ENCODE results near the gene POU6F2.

POU6F2 gene

DNA sequence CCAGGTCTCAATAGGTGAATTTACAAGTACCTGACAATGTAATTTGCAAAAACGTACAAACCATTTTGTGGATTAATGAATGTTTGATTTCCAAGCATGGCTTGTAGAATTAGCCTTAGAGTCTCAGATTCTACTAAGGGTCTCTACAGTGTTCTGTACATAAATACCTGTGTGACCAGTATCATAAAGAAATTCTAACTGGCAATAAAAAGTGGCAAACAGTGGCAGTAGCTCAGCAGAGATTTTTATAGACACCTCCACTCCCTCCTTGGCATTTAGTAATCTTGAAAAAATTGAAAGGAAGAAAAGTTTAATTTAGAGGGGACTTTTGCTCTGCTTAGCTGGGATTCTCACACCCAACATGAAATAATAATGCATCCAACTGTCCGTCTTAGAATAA is 220.8 kb downstream of the POU6F2 start:
- Histone ChIP-seq H3K27ac (no peak overlapping the region), H3K36me3 (no peaks in the 10 kb centered on the region), H3K27me3 (no peaks in the 10 kb centered on the region), H3K9me3 (no peaks in the 10 kb centered on the region), H3K4me1 (no peaks in the 10 kb centered on the region), H3K4me3 (no peak overlapping the region)
- DNase-seq, result no peak
- TF ChIP-seq, protein P1, sequence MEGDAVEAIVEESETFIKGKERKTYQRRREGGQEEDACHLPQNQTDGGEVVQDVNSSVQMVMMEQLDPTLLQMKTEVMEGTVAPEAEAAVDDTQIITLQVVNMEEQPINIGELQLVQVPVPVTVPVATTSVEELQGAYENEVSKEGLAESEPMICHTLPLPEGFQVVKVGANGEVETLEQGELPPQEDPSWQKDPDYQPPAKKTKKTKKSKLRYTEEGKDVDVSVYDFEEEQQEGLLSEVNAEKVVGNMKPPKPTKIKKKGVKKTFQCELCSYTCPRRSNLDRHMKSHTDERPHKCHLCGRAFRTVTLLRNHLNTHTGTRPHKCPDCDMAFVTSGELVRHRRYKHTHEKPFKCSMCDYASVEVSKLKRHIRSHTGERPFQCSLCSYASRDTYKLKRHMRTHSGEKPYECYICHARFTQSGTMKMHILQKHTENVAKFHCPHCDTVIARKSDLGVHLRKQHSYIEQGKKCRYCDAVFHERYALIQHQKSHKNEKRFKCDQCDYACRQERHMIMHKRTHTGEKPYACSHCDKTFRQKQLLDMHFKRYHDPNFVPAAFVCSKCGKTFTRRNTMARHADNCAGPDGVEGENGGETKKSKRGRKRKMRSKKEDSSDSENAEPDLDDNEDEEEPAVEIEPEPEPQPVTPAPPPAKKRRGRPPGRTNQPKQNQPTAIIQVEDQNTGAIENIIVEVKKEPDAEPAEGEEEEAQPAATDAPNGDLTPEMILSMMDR (IDR thresholded peaks at IDR 0.05), result no peak
- intact Hi-C loops (cut with DNase I; ENCODE audit: low total_unique reads), result no loop called here

DNA sequence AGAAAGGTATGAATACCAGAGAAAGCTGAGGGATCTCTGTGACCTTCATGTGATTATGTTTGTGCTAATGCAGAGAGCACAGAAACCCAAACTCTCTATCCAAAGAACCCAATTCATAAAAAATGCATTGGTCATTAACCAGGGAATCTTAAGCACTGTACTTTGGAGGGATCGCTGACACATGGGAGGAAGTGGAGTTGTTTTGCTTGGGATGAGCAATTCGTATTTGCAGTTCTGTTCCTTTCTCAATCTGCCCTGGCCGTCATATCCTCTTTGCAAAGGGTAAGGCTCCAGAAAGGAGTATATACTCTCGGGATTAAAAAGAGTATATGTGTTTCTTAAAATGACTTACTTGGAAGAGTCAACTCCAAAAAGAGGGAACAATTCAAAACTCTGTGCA is 221.3 kb downstream of the POU6F2 start:
- no peak overlapping the region for H3K27ac ChIP-seq
- intact Hi-C loops (cut with DNase I; ENCODE audit: low total_unique reads), result no loop called here
- H3K36me3 ChIP-seq, result no peaks in the 10 kb centered on the region
- no peak overlapping the region for H3K4me3 ChIP-seq
- H3K27me3 ChIP-seq, result no peaks in the 10 kb centered on the region
- no peak for DNase-seq
- H3K4me1 ChIP-seq, result no peaks in the 10 kb centered on the region
- H3K9me3 ChIP-seq, result no peaks in the 10 kb centered on the region
- TF ChIP-seq, protein P1 (IDR thresholded peaks at IDR 0.05), result no peak

DNA sequence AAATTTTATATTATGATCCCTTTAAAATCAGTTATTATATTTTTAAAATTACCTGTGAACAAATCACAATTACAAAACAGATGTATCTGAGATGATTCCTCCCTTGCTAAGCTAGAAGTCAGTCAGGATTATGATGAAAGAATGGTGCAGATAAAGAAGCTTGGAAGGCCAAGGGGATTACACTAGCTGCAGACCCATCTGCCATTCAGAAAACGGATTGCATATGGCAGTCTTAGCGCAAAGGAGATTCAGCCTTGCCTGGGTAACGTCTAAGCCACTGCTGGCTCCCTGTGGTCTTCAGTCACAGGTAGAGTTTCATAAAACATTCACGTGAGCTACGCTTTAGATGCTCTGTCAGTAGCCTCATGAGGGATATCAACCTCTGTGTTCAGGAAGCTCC is 222.2 kb downstream of the POU6F2 start:
- H3K27me3 ChIP-seq, result no peaks in the 10 kb centered on the region
- intact Hi-C loops (cut with DNase I; ENCODE audit: low total_unique reads), result no loop called here
- H3K4me1 ChIP-seq, result no peaks in the 10 kb centered on the region
- DNase-seq, result no peak
- TF ChIP-seq, protein P1 (IDR thresholded peaks at IDR 0.05), result no peak
- H3K4me3 ChIP-seq, result no peak overlapping the region
- H3K36me3 ChIP-seq, result no peaks in the 10 kb centered on the region
- no peaks in the 10 kb centered on the region for H3K9me3 ChIP-seq
- no peak overlapping the region for H3K27ac ChIP-seq

DNA sequence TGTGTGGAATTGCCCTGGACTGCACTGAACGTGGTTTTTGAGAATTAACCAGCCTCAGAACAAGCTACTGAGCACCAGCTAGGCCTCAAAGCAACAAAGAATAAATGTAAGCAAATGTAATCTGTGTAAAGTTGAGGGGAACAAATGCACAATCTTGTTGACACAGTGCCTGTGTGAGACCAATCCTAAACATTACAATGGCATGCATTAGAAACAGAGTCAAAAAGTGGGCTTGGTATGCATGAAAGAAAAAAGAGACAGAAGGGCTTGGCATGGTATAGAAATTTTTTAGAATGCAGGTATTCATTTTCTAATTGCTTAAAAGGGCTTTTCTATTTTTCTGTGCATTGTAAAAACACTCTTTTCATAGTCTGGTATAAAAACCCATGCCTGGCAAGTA is 224.3 kb downstream of the POU6F2 start:
- Histone ChIP-seq H3K4me1 (no peaks in the 10 kb centered on the region), H3K4me3 (no peak overlapping the region), H3K27ac (no peak overlapping the region), H3K36me3 (no peaks in the 10 kb centered on the region), H3K9me3 (no peaks in the 10 kb centered on the region), H3K27me3 (no peaks in the 10 kb centered on the region)
- intact Hi-C loops (cut with DNase I; ENCODE audit: low total_unique reads), result no loop called here
- DNase-seq, result no peak
- TF ChIP-seq, protein P1 (IDR thresholded peaks at IDR 0.05), result no peak

DNA sequence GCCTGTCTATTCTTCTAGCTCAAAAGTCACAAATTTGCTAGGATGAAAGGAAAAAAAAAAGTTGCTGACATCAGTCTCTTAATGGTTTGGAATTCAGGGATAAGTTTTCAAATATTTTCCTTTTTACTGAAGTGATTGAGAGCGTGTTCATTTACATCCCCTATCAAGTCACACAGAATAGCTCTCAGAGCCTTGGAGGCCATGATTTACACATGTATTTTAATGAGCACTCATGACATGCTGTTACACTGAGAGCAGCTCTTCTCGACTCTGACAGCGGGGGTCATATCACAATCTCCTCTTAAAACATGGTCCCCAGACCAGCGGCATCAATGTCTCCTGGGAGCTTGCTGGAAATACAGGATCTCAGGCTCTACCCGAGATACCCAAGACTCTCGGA is 232.7 kb downstream of the POU6F2 start:
- intact Hi-C loops (cut with DNase I; ENCODE audit: low total_unique reads), result no loop called here
- peaks cover 0 to 2% (median 0%) of the 10 kb centered on the region in 3 donors for H3K9me3 ChIP-seq
- TF ChIP-seq, protein P1 (IDR thresholded peaks at IDR 0.05), result no peak
- H3K27ac ChIP-seq, result no peak overlapping the region
- H3K36me3 ChIP-seq, result no peaks in the 10 kb centered on the region
- DNase-seq, result no peak
- H3K27me3 ChIP-seq, result no peaks in the 10 kb centered on the region
- H3K4me1 ChIP-seq, result no peaks in the 10 kb centered on the region
- H3K4me3 ChIP-seq, result no peak overlapping the region

DNA sequence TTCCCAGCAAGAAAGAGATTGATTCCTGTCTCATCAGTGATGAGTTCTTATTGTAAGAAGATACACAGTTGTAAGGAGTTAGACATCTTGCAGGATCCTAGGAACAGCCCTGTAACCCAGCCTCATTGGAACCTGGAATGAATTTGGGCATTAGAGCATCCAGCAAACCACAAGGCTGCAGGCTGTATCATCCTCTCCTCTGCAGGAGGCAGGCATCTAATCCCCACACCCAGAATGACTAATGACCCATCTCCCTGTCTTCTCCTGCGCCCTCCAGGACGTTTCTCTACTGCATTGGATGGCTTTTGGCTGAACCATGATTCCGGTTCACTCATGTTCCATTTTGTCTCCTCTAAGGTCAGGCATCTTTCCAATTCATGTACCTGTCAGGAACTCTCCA is 233.9 kb downstream of the POU6F2 start:
- peaks cover 0 to 2% (median 0%) of the 10 kb centered on the region in 3 donors for H3K9me3 ChIP-seq
- DNase-seq, result no peak
- no peak overlapping the region for H3K27ac ChIP-seq
- H3K4me1 ChIP-seq, result no peaks in the 10 kb centered on the region
- no peaks in the 10 kb centered on the region for H3K36me3 ChIP-seq
- H3K4me3 ChIP-seq, result no peak overlapping the region
- TF ChIP-seq, protein P1 (IDR thresholded peaks at IDR 0.05), result no peak
- intact Hi-C loops (cut with DNase I; ENCODE audit: low total_unique reads), result no loop called here
- no peaks in the 10 kb centered on the region for H3K27me3 ChIP-seq
